ENCODE data around the gene FBXL4.

FBXL4 gene

DNA sequence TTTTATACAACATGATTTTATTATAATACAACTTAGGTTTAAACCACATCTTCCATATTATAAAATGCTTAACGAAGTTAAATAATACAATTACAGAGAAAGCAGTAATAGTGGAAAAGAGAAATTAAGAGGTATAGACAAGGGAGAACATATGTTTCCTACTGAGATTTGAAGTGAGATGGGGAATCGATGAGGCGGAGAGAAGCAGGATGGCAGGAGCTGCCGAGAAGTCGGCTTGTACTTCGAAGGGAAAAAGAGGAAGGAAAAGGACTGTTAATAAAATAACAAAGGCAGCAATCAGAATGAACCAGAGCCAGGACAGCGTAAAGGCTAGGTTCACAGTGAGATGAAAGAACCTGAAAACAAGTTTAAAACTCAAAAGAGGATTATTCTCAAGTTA is 15.4 kb downstream of the FBXL4 start:
- no peak overlapping the region for H3K4me3 ChIP-seq (replicated peaks; ENCODE audit: insufficient read depth, low read length)
- no peak overlapping the region for H3K27ac ChIP-seq (replicated peaks)
- TF ChIP-seq, protein P1, sequence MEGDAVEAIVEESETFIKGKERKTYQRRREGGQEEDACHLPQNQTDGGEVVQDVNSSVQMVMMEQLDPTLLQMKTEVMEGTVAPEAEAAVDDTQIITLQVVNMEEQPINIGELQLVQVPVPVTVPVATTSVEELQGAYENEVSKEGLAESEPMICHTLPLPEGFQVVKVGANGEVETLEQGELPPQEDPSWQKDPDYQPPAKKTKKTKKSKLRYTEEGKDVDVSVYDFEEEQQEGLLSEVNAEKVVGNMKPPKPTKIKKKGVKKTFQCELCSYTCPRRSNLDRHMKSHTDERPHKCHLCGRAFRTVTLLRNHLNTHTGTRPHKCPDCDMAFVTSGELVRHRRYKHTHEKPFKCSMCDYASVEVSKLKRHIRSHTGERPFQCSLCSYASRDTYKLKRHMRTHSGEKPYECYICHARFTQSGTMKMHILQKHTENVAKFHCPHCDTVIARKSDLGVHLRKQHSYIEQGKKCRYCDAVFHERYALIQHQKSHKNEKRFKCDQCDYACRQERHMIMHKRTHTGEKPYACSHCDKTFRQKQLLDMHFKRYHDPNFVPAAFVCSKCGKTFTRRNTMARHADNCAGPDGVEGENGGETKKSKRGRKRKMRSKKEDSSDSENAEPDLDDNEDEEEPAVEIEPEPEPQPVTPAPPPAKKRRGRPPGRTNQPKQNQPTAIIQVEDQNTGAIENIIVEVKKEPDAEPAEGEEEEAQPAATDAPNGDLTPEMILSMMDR (IDR thresholded peaks at IDR 0.05; ENCODE audit: insufficient read depth, low read length) = no peak
- TF ChIP-seq REST (IDR thresholded peaks at IDR 0.05; ENCODE audit: insufficient replicate concordance, low read depth) (no peak), SPI1 (IDR thresholded peaks at IDR 0.05; ENCODE audit: borderline replicate concordance, low read depth) (no peak), POLR2AphosphoS5 (IDR thresholded peaks at IDR 0.05; ENCODE audit: low read depth) (no peak), GABPA (IDR thresholded peaks at IDR 0.05; ENCODE audit: low read depth) (no peak)
- H3K27me3 ChIP-seq (ENCODE audit: insufficient read depth, poor library complexity, severe bottlenecking) = no peaks in the 10 kb centered on the region
- DNase-seq (ENCODE audit: low read depth in 1 of 2, low spot score in 1 of 2) = no peak

DNA sequence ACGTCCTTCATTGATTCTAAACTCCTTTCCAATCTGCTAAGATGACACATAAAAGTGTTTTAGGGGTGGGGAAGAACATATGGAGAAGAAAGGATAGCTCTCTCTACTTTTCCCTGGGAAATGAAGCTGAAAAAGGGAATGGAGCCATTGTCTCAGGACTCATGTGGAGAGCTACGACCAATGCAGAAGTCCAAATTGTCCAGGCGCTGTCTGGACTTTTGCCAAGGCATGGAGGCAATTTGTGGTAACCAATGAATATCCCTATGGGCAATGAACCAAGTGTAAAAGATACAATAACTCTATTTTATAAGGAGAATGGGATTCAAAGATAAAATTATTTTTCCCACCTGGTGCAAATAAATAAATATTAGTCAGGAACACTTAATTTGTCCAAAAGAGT is 16.1 kb downstream of the FBXL4 start:
- DNase-seq (ENCODE audit: low read depth in 1 of 2, low spot score in 1 of 2) = no peak
- H3K27ac ChIP-seq (replicated peaks) = no peak overlapping the region
- TF ChIP-seq GABPA (IDR thresholded peaks at IDR 0.05; ENCODE audit: low read depth) = no peak
- TF ChIP-seq SPI1 (IDR thresholded peaks at IDR 0.05; ENCODE audit: borderline replicate concordance, low read depth) = no peak
- TF ChIP-seq POLR2AphosphoS5 (IDR thresholded peaks at IDR 0.05; ENCODE audit: low read depth) = no peak
- no peak for TF ChIP-seq REST (IDR thresholded peaks at IDR 0.05; ENCODE audit: insufficient replicate concordance, low read depth)
- TF ChIP-seq, protein P1 (IDR thresholded peaks at IDR 0.05; ENCODE audit: insufficient read depth, low read length) = no peak
- H3K27me3 ChIP-seq (ENCODE audit: insufficient read depth, poor library complexity, severe bottlenecking) = no peaks in the 10 kb centered on the region
- no peak overlapping the region for H3K4me3 ChIP-seq (replicated peaks; ENCODE audit: insufficient read depth, low read length)

- TF ChIP-seq REST (IDR thresholded peaks at IDR 0.05; ENCODE audit: insufficient replicate concordance, low read depth) (no peak), SPI1 (IDR thresholded peaks at IDR 0.05; ENCODE audit: borderline replicate concordance, low read depth) (no peak), GABPA (IDR thresholded peaks at IDR 0.05; ENCODE audit: low read depth) (no peak), POLR2AphosphoS5 (IDR thresholded peaks at IDR 0.05; ENCODE audit: low read depth) (no peak)
- TF ChIP-seq, protein P1 (IDR thresholded peaks at IDR 0.05; ENCODE audit: insufficient read depth, low read length) = no peak
- no peaks in the 10 kb centered on the region for H3K27me3 ChIP-seq (ENCODE audit: insufficient read depth, poor library complexity, severe bottlenecking)
- no peak for DNase-seq (ENCODE audit: low read depth in 1 of 2, low spot score in 1 of 2)
- no peak overlapping the region for H3K4me3 ChIP-seq (replicated peaks; ENCODE audit: insufficient read depth, low read length)
- no peak overlapping the region for H3K27ac ChIP-seq (replicated peaks)
These were observed 18.2 kb downstream of the FBXL4 start for GRCh38 chr6:98929498-98930060.

Measured in HL-60 (cell line).